Activated CD4-positive, alpha-beta T cell treated with anti-CD3 and anti-CD28 coated beads, Interleukin-2, amount 50 U/mL, for 1 hour (primary cell): ENCODE measurements around the gene TNNI2.
"Not testable (repeated sequence)": the region's sequence is repeated elsewhere in the genome, so short reads cannot be mapped to it uniquely, and the experiment has no call there.

Experiments used
- DNase-seq: peaks from one replicate; pipeline ENCODE4 v3.0.0-alpha.2; 2020

The TNNI2 gene

DNA sequence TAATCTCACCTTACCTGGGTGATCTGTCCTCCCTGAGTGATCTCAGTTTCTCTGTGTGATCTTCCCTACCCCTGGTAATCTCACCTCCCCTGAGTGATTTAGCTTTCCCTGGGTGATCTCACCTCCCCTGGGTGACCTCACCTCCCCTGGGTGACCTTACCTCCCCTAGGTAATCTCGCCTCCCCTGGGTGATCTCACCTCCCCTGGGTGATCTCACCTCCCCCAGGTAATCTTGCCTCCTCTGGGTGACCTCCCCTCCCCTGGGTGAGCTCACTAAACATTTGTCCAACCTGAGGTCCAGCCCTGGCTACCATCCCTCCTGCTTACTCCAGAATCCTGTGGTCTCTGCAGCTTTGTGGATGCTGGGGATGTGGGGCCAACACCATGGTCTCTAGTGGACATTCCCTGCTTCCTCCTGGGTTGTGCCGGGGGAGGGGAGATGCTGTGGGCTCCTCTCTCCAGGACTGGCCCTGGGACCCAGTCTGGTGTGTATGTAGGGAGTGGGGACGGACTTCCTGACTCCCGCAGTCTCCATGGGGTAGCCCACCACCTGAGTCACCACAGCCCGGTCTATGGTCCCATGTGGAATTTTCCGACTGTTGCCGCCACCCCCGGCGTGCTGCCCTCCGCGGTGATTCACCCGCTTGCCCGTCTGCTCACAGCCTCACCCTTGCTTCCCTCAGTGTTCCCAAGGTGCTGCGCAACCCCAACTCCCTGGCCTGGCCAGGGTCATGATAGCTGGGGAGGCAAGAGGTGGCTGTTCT lies 24.0 kb downstream of the TNNI2 start:
- no peak for DNase-seq

DNA sequence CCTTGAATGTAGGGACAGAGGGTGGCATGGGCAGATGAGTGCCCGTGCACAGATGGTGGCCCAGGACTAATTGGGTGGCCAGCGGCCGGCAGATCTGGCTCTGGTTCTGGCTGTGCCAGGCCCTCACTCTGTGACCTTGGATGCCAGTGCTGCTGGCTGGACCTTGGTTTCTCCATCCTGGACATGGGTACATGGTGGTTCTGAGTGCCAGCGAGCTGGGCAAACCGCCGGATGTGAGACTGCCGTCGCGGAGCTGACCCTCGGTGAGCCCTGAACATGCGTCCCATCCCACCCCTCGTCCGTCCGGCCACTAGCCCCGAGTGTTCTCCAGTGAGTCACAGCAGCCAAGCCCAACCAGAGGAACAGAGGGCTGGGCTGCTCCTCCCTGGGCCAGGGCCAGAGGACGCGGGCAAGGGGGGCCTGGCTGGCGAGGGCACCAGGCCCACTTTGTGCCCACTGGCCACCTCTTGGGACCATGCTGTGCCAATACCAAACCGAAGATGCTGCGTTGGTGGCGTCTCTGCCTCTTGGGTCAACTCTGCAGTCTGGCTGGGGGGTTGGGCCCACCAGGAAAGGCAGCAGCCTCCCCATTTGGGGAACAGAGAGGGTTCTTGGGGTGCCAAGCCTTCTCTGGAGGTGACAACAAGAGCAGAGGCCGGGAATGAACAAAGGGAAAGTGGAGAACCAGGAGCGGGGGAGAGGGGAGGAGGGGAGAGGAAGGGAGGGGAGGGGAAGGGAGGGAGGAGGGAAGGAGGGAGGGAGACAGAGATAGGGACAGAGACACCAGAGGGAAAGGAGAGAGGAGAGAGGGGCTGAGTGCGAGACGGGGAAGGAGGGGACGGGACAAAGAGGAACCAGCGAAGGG lies 24.8 kb downstream of the TNNI2 start:
- no peak for DNase-seq

DNA sequence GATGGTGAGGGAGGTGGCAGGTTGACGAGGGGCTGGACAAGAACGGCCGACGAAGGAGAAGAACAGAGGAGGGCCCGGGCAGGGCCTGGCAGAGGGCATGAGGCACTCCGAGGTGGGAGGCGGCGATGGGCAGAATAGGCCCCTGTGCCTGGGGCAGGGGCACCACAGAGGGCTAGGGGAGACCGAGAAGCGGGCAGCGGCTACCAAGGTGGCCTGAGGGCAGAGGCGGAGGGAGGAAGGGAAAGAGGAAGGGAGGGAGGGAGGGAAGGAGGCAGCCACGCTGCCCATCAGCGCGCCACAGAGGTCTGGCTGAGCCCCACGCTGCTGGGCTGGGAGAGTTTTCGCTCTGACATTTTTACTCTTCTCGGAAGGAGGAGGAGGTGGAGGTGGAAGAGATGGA lies 25.4 kb downstream of the TNNI2 start:
- no peak for DNase-seq

DNA sequence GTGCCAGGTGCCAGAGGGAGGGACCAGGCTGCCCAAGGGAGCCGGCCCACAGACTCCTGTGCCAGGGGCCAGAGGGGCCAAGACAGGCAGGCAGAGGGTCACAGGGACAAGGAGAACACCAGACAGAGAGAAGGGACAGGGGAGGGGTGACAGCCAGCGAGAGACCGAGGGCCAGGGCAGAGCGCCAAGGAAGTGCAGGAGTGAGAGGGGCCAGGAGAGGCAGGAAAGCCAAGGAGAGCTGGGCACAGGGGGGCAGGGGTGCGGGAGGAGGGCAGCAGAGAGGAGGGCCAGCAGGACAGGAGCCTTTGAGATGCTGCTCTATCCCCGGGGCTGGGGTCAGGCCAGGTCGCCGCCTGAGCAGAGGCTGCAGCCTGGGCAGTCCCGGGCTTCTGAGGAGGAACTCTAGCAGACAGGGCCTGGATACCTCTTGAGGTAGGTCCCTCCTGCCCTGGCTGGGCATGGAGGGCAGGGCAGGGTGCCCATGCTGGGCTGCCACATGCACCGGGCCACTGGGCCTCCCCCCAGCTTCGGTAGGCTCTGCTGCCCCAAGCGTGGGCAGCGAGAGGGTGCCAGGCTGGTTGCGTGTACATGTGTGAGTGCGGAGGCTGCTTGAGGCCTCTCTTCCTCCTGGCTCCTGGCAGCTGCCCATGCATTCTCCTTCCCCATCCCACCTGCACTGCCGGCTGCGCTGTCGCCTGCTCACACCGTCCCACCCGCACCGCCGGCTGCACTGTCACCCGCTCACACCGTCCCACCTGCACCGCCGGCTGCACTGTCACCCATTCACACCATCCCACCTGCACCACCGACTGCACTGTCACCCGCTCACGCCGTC lies 26.3 kb downstream of the TNNI2 start:
- no peak for DNase-seq

DNA sequence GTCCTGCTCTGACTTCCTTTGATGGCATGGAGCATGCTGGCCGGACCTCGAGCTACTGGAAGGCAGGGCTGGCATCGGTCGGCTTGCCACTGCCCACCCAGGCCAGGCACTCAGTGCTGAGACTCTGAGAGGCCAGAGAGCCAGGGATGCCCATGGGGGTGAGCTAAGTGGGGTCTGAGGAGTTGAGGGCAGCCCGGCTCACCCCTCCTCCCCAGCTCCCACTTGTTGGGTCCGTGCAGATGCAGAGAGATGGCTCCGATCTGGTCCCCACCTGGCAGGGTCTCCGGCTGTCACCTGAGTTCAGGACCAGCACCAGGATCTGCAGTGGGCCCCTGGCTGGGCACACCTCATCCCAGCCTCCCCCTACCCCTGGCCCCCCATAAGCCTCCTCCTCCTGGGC lies 27.4 kb downstream of the TNNI2 start:
- DNase-seq, result no peak

DNA sequence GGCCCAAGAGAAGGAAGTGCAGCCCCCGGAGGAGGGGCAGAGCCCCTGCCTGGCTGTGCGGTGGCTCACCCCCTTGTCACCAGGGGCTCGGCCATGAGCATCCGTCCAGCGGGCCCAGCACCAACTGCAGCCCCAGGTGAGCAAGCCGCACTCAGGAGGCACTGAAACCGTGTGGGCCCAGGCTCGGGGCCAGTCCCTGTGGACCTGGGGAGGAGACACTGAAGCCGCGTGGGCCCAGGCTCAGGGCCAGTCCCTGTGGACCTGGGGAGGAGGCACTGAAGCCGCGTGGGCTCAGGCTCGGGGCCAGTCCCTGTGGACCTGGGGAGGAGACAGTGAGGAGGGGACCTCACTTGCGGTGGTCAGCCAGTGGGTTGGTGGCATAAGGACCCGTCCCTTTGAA lies 28.0 kb downstream of the TNNI2 start:
- no peak for DNase-seq

DNA sequence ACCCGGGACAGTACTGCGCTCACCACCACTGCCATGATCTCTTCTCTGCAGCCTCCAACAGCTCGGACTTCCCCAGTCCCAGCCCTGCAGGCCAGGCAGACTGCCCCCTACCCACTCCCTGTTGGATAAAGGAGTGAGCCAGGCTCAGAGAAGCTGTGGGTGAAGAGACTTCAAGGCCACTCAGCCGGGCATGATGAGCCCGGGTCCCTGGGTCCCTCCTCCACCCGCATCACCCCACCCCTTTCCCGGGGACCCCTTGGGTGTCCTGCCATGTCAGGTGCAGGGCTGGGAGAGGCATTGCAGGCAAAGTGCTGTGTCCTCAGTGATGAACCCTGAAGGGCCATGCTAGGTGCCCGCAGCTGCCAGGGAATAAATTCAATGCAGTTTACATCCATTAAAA lies 28.6 kb downstream of the TNNI2 start:
- no peak for DNase-seq

DNA sequence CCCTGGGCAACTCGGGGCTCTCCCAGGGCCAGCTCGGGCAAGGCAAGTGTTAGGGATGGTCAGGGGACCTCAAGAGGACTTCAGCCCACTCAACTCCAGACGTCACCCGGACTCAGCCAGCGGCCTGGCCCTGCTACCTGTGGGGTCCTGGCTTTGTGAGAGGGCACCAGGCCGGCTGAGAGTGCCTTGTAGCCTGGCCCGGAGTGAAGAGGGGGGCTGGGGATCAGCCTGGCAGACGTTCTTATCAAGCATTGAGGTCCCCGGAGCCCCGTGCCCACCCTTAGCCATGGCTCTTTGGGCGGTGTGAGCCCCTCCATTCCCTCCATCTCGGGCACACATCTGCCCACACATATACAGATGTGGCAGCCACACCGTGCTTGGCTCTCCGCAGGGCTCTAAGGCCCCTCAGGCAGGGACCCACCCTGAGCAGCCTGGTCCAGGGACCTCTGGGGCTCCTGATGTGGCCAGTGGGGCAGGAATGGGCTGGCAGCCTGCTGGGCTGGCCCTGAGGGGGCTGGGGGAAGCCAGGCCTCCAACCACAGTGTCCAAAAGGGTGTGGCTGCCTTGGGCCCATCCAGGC lies 29.4 kb downstream of the TNNI2 start:
- no peak for DNase-seq

DNA sequence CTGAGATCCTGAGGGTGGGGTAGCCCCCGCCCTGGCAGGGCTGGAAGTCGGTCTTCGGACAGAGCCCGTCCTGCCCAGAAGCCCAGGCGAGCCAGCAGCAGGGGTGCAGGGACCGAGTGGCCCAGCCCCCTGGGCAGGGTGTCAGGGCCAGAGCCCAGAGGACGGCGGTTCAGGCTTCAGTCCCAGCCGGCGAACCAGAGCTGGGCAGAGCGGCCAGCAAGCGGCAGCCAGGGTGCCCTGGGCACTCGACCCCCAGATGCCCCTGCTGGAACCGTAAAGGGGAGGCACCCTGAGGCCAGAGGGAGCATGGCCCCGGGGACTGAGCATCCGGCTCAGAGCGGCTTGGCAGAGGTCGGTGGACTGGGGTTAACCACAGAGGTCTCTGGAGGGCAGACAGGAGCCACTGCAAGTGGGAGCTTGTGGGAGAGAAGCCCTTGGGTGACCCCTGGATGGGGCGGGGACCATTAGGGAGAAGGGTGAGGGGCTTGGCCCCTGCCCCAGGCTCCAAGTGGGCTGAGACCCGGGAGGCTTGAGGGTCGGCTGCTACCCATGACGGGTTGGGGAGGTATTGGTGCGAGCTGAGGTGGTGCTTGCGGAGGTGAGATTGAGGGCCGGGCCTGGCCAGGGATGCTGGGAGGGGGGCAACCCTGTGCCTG lies 30.0 kb downstream of the TNNI2 start:
- no peak for DNase-seq

DNA sequence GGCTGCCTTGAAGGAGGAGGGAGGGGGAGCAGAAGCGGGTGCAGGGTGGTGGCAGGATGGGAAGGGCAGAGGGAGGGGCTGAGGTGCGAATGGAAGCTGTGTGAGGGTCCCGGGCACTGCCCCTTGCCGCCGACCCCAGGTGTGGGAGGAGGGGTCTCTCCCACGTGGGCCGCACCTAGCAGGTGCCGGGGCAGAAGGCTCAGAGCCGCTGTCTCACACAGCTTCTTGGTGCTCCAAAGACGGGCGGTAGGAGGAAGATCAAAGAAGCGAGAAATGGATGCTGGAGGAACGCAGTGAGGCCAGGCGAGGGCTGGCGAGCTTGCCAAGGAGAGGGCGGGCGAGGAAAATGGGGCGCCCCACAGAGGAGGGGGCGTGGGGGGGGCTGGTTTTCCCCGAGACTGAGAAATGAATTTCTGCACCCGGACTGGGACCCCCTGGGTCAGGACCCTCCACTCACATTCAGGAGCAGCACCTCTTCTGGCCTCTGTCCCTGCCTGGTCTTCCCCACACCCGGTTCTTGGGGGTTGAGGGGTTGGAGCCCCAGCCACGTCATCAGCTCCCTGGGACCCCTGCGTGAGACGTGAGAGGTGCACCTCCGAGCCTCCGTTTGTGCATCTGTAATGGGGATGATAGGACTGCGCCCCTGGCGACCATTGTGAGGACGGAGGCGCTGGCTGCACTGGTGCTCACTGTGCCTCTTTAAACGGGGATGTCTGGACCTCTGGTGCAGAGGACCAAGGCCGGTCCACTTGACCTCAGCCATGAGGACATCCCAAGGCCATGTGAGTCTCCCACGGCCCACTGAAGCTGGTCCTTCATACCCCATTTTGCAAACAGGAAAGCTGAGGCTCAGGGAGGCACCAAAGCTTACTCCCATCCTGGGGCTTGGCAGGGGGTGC lies 30.9 kb downstream of the TNNI2 start:
- no peak for DNase-seq

DNA sequence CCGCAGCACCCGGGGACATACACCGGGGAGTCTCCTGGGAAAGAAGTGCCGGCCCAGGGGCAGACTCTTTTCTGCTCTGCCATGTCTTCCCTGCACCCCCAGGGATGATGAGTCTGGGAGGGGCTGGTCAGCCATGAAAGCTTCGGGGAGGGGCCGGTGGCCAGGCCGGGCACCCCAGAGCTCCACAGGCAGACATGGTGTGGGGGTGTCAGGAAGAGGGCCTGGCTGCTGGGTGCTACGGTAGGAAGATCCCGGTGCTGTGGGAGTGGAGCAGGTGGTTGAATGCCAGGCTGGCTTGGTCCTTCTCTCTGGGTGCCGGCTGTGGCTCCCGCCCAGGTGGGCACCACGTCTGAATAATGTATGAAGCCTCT lies 31.5 kb downstream of the TNNI2 start:
- no peak for DNase-seq

DNA sequence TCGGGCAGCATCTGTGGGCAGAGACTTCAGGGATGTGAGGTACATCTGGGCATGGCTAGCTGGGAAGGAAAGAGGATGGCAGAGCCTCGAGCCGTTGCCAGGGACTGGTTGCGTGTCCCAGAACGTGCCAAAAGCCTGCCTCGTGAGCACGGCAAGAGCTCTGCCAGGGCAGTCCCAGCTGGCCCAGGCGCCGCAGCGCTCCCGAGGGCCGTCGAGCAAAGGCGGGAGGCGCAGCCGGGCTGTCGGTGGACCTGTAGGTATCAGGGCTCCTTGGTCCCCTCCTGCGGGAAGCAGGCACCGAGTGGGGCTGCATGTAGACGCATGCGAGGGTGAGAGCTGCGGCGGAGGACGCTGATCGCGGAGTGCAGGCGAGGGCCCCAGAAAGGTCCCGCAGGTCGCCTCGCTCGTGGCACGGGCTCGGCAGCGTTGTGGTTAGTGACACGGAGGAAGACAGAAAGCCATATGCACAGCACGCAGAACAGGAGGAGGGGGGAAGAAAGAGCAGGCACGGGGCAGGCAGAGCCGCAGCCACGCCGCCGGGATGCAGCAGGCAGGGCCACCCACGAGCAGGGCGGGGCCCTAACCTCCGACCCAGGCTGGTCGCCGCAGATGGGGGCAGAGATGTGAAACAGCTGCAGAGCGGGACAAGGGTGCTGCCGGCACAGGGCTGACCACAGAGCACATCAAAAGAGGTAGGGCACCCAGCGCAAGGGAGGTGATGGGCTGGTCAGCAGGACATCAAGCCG lies 32.1 kb downstream of the TNNI2 start:
- peak; percentile 47 for DNase-seq

DNA sequence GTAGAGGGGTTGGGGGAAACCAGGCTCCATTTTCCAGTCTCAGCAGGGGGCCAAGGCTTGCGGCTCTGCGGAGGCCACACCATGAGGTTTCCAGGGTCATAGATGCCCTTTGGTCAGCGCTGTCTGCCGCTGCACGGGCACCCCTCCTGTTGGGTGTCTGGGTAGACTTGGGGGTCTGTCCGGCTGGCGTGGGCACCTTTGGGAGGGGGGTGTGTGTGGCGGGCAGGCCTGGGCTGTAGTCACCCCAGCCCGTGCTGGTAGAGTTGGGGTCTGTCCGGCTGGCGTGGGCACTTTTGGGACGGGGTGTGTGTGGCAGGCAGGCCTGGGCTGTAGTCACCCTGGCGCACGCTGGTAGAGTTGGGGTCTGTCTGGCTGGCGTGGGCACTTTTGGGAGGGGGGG lies 32.8 kb downstream of the TNNI2 start:
- no peak for DNase-seq

DNA sequence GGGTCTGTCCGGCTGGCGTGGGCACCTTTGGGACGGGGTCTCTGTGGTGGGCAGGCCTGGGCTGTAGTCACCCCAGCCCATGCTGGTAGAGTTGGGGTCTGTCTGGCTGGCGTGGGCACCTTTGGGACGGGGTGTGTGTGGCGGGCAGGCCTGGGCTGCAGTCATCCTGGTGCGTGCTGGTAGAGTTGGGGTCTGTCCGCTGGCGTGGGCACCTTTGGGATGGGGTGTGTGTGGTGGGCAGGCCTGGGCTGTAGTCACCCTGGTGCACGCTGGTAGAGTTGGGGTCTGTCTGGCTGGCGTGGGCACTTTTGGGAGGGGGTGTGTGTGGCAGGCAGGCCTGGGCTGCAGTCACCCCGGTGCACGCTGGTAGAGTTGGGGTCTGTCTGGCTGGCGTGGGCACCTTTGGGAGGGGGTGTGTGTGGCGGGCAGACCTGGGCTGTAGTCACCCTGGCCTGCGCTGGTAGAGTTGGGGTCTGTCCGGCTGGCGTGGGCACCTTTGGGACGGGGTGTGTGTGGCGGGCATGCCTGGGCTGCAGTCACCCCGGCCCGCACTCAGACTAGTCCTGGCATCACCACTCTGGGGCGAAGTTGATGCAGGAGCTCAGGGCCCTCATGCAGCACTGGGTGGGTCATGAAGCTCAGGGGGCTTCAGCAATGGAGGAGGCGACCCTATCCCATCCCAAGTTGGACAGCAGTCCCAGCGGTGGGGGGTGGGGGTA lies 33.6 kb downstream of the TNNI2 start:
- DNase-seq, result no peak

DNA sequence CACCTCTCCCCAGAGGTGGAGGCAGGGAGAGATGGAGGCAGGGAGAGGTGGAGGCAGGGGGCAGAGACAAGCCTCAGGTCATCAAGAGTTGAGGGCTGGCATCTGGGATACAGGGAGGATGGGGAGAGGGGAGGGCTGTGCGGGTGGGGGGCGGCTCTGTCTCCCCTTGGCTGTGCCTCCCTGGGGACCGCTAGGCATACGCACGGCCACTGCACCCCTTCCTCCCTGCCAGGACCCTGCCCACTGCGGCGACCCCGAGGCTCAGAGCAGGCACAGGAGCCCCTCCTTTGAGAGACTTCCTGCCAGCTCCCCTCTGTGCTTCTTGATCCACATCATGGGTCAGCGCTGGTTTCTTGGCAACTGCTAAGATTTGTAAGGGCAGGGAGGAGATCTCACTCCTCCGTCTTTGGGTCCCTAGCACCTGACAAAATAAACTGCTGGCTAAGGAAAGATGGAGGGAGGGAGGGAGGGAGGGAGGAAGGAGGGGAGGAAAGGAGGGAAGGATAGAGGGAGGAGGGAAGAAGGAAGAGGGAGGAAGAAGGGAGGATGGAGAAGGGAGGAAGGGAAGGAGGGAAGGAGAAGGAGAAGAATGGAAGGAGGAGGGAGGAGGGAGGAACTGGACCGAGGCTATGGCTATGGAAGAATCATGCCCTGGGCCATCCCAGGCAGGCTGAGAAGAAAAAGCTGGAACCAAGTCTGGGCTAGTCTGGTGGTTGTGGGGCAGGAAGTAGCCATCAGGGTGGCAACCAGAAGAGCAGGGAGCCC lies 34.4 kb downstream of the TNNI2 start:
- no peak for DNase-seq

DNA sequence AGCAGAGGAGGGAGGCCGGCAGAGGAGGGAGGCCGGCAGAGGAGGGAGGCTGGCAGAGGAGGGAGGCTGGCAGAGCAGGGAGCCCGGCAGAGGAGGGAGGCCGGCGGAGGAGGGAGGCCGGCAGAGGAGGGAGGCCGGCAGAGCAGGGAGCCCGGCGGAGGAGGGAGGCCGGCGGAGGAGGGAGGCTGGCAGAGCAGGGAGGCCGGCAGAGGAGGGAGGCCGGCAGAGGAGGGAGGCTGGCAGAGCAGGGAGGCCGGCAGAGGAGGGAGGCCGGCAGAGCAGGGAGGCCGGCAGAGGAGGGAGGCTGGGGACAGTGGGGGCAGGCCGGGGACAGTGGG lies 35.0 kb downstream of the TNNI2 start:
- DNase-seq, result not testable (repeated sequence)

DNA sequence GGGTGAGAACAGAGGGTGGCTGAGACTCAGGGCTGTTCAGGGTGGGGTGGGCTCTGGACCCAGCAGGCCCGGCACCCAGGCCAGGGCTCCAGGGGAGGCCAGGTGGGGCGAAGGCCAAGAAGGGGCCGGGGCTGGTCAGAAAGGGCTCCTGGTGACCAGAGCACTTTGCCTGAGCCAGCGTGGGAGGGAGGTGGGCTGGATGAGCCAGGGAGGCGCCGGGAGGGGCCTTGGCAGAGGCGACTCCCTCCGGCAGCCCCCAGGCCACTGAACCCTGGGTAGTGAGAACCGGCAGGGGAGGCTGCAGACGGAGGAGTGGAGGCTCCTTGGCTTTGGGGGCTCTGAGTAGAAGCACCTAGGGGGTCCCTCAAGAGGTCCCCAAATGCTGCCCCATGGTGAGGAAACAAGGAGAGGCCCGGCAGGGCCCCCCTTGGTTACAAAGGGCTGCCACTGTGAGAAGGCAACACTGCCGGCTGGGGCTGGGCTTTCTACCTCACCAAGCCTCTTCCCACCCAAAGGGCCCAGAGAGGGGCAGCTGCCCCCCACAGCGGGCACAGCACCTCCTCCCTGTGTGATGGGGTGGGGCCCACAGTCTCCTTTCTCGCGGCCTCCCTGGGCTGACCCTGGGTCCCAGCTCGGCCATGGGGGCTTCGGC lies 35.8 kb downstream of the TNNI2 start:
- DNase-seq, result not testable (repeated sequence)

DNA sequence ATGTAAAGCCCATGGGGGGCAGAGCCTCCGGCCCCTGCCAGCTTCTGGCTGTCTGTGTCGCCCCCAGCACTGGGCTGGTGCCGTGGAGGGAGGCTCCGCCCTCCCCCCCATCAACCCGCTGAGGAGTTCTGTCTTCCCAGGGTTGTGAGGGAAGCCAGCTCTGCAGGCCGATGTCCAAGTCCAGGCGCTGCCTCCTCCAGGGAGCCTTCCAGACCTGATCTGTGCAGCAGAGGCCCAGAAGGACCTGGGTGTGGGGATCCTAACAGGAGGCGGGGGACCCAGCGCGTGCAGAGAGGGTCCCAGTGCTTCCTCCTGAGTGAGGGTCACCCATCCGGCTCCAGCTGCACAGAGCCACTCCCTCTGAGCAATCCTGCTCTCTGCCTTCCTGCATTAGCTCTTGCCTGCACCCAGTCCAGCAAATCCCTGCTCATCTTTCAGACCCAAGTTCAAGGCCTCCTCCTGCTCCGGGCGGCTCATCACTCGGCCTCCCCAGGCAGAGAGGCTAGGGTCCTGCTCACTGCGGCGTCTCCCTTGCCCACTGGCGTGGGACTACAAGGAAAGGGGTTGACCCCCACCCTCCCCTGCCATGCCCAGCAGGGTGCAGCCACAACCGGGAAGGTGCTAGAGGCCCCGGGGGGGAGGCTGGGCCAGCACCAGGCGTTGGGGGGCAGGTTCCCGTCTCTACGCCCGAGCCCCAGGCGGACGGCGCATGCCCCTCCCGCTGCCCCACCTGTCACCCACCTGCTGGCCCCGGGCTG lies 36.5 kb downstream of the TNNI2 start:
- DNase-seq, result no peak
